ENCODE results near the gene TMEM213. TPM values are rescaled to one million over a fixed set of nuclear protein-coding genes. Genes with fewer than 3 reads are reported as not detected.

The TMEM213 gene
- total and polyA plus RNA-seq, 8 donors = 0.07 to 0.30 (median 0.16) TPM; not detected in 3

DNA sequence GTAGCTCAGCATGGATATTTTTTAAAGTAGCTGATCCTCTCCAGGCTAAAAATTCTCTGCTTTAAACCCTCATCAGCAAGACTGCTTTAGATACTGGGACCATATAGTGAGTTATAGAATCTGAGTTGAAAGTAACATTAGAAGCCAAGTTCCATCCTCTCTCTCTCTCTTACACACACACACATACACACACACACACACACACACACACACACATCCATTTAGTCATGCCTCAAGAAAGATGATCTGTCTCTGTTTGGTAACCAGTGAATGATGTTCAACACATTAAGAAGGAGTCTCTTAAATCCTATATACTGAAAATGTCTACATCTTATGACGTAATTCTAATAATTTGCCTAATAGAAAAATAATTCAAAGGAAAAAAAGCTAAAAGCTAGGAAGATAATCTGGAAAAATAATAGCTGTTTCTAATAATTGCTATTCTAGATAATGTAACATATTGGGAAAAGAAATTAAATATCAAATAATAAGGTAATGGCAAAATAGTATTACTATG is 17.1 kb downstream of the TMEM213 start:
- H3K4me1 ChIP-seq = no peaks in the 10 kb centered on the region
- no peak overlapping the region for H3K4me3 ChIP-seq
- H3K27ac ChIP-seq = no peak overlapping the region
- intact Hi-C loops (cut with DNase I) = no loop called here
- WGBS, 2 donors = 81 to 87% methylated on average over 1 of the region's 1 CpG
- ATAC-seq = no peak
- H3K27me3 ChIP-seq = no peaks in the 10 kb centered on the region
- H3K9me3 ChIP-seq = no peaks in the 10 kb centered on the region
- TF ChIP-seq, protein P1, sequence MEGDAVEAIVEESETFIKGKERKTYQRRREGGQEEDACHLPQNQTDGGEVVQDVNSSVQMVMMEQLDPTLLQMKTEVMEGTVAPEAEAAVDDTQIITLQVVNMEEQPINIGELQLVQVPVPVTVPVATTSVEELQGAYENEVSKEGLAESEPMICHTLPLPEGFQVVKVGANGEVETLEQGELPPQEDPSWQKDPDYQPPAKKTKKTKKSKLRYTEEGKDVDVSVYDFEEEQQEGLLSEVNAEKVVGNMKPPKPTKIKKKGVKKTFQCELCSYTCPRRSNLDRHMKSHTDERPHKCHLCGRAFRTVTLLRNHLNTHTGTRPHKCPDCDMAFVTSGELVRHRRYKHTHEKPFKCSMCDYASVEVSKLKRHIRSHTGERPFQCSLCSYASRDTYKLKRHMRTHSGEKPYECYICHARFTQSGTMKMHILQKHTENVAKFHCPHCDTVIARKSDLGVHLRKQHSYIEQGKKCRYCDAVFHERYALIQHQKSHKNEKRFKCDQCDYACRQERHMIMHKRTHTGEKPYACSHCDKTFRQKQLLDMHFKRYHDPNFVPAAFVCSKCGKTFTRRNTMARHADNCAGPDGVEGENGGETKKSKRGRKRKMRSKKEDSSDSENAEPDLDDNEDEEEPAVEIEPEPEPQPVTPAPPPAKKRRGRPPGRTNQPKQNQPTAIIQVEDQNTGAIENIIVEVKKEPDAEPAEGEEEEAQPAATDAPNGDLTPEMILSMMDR (IDR thresholded peaks at IDR 0.05) = no peak
- no peaks in the 10 kb centered on the region for H3K36me3 ChIP-seq
- no peak for DNase-seq
- no peak for FAIRE-seq

DNA sequence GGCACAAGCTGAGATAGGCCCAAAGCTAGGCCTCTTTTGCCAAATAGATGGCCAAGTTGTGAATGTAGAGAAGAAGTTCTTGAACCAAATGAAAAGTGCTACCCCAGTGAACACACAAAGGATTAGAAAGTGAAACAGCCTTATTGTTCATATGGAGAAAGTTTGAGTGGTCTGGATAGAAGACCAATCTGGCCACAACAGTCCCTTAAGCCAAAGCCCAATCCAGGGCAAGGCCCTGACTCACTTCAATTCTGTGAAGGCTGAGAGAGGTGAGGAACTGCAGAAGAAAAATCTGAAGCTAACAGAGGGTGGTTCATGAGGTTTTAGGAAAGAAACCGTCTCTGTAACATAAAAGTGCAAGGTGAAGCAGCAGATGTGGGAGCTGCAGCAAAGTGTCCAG is 18.9 kb downstream of the TMEM213 start:
- TF ChIP-seq, protein P1 (IDR thresholded peaks at IDR 0.05) = no peak
- DNase-seq = no peak
- Histone ChIP-seq H3K27me3 (no peaks in the 10 kb centered on the region), H3K27ac (no peak overlapping the region), H3K36me3 (no peaks in the 10 kb centered on the region), H3K4me3 (no peak overlapping the region), H3K9me3 (no peaks in the 10 kb centered on the region), H3K4me1 (no peaks in the 10 kb centered on the region)
- ATAC-seq = no peak
- FAIRE-seq = no peak
- intact Hi-C loops (cut with DNase I) = no loop called here
- WGBS, 2 donors = 80 to 93% methylated on average over 1 of the region's 1 CpG

DNA sequence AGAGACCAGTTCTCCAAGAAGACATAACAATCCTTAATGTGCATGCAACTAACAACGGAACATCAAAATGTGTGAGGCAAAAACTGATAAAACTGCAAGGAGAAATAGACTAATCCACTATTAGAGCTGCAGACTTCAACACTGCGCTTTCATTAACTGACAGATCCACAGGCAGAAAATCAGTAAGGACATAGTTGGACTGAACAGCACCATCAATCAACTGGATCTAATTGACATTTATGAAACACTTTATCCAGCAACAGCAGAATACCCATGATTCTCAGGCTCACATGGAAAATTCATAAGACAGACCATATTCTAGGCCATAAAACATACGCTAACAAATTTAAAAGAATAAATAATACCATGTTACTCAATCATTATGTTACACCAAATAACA is 21.8 kb downstream of the TMEM213 start:
- DNase-seq (no peak), FAIRE-seq (no peak), ATAC-seq (no peak)
- Histone ChIP-seq H3K9me3 (no peaks in the 10 kb centered on the region), H3K27me3 (no peaks in the 10 kb centered on the region), H3K4me1 (no peaks in the 10 kb centered on the region), H3K4me3 (no peak overlapping the region), H3K36me3 (no peaks in the 10 kb centered on the region), H3K27ac (no peak overlapping the region)
- TF ChIP-seq, protein P1 (IDR thresholded peaks at IDR 0.05) = no peak
- intact Hi-C loops (cut with DNase I) = no loop called here
- 75 to 77% methylated on average over 3 of the region's 3 CpGs for WGBS, 2 donors

DNA sequence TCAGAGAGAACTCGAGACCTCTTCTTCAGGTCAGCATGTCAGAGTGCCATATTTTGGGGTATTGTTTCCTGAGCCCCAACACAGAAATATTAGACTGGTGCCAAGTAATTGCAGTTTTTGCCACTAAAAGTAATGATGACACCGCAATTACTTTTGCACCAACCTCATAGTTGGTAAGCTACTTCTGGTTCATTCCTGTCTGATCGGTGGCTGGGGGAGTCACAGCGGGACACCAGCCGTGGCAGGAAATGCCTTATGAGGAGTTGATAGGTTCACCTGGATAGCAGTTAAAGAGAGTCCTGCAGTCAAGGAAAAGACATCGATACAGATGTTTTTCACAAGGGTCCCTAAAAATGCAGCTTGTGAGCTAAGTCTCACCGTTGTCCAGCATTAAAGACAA is 24.1 kb downstream of the TMEM213 start:
- intact Hi-C loops (cut with DNase I) = no loop called here
- no peaks in the 10 kb centered on the region for H3K27me3 ChIP-seq
- WGBS, 2 donors = 88 to 90% methylated on average over 7 of the region's 7 CpGs
- H3K36me3 ChIP-seq = no peaks in the 10 kb centered on the region
- no peak for FAIRE-seq
- H3K4me1 ChIP-seq = no peaks in the 10 kb centered on the region
- DNase-seq = no peak
- H3K27ac ChIP-seq = no peak overlapping the region
- H3K4me3 ChIP-seq = no peak overlapping the region
- TF ChIP-seq, protein P1 (IDR thresholded peaks at IDR 0.05) = no peak
- ATAC-seq = no peak
- H3K9me3 ChIP-seq = no peaks in the 10 kb centered on the region

DNA sequence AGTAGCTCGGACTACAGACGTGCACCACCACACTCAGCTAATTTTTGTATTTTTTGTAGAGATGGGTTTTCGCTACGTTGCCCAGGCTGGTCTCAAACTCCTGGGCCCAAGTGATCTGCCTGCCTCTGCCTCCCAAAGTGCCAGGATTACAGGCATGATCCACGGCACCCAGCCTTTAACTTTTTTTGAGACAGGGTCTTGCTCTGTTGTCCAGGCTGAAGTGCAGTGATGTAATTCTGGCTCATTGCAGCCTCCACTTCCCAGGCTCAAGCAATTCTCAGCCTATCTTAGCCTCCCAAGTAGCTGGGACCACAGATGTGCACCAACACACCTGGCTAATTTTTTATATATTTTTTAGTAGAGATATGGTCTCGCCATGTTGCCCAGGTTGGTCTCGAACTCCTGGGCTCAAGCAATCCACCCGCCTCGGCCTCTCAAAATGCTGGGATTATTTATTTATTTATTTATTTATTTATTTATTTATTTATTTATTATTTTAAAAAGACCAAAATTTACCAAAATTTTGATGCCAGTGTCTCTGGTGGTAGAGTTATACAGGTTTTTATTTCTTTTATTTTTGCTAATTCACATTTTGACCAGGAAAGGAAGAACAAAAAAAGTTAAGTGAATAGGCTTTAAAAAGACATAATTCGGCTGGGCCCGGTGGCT is 25.2 kb downstream of the TMEM213 start:
- Histone ChIP-seq H3K4me1 (no peaks in the 10 kb centered on the region), H3K4me3 (no peak overlapping the region), H3K27me3 (no peaks in the 10 kb centered on the region), H3K27ac (no peak overlapping the region), H3K9me3 (no peaks in the 10 kb centered on the region), H3K36me3 (no peaks in the 10 kb centered on the region)
- DNase-seq = no peak
- no peak for ATAC-seq
- FAIRE-seq = no peak
- intact Hi-C loops (cut with DNase I) = no loop called here
- 92 to 93% methylated on average over 11 of the region's 11 CpGs for WGBS, 2 donors
- TF ChIP-seq, protein P1 (IDR thresholded peaks at IDR 0.05) = no peak

All from pancreas (tissue), 10 donors.